ENCODE data around the gene PHACTR2. TPM values are rescaled to one million over a fixed set of nuclear protein-coding genes. Genes with fewer than 3 reads are reported as not detected.

The PHACTR2 gene
- total and polyA plus RNA-seq, 10 of the 15 experiments (the other 5 are each of a cell fraction or from before 2014, with no cell fraction given): 1.4 to 19.1 (median 5.3) TPM

- DNase-seq (ENCODE audit: low read depth, low spot score) (no peak), FAIRE-seq (no peak), ATAC-seq (no peak)
- Histone ChIP-seq H3K4me1 (ENCODE audit: control insufficient read depth, insufficient read depth, low read length) (peaks cover 6% of the 10 kb centered on the region; the same call in 1 of the 2 replicates), H3K9ac (ENCODE audit: control insufficient read depth, insufficient read depth, low read length) (no peak overlapping the region), H3K4me2 (ENCODE audit: control insufficient read depth, insufficient read depth) (no peak overlapping the region), H3K4me3 (no peak overlapping the region), H2AFZ (ENCODE audit: control insufficient read depth, low read depth, low read length) (no peak overlapping the region), H3K9me3 (replicated peaks; ENCODE audit: control insufficient read depth, insufficient read depth, low read length) (no peaks in the 10 kb centered on the region), H3K36me3 (ENCODE audit: control insufficient read depth in 2 of 2, insufficient read depth in 2 of 2, low read length in 1 of 2) (no peaks in the 10 kb centered on the region), H3K79me2 (ENCODE audit: control insufficient read depth, insufficient read depth, low read length) (no peaks in the 10 kb centered on the region), H4K20me1 (ENCODE audit: control insufficient read depth, insufficient read depth) (no peaks in the 10 kb centered on the region), H3K27ac (ENCODE audit: control insufficient read depth, insufficient read depth) (no peak overlapping the region), H3K27me3 (replicated peaks in 1 of 2; ENCODE audit: control insufficient read depth in 2 of 2, insufficient read depth in 2 of 2, low read length in 1 of 2) (no peaks in the 10 kb centered on the region; a peak in 1 of 4 replicates)
- POLR2A ChIA-PET: no interaction called here
- RAD21 ChIA-PET (ENCODE audit: unreplicated experiment): no interaction called here
- 27% methylated on average over 8 of the region's 8 CpGs for WGBS (ENCODE audit: insufficient coverage, insufficient replicate concordance, low lambda C conversion rate, missing lambda C conversion rate)
- CTCF ChIA-PET: interaction anchor here (1.0 kb wide), 1 partner anchor 239 kb away, joined by 3 read pairs; no protein-coding TSS in a partner anchor
- intact Hi-C loops (cut with micrococcal nuclease; ENCODE audit: unreplicated experiment) (no loop called here), in situ Hi-C loops (cut with MboI) (no loop called here)
- no peak for TF ChIP-seq NR2C2 (IDR thresholded peaks at IDR 0.05; ENCODE audit: borderline replicate concordance, control insufficient read depth, insufficient read length, low read depth)
- TF ChIP-seq PML (IDR thresholded peaks at IDR 0.05; ENCODE audit: low read length): no peak
- no peak for TF ChIP-seq TCF12 (IDR thresholded peaks at IDR 0.05; ENCODE audit: low read depth, low read length)
- no peak for TF ChIP-seq CBFB (IDR thresholded peaks at IDR 0.05; ENCODE audit: low read depth)
- TF ChIP-seq SUZ12 (IDR thresholded peaks at IDR 0.05; ENCODE audit: unreplicated experiment): no peak
- no peak for TF ChIP-seq HCFC1 (IDR thresholded peaks at IDR 0.05; ENCODE audit: low read length)
- no peak for TF ChIP-seq EGR1 (IDR thresholded peaks at IDR 0.05; ENCODE audit: borderline replicate concordance in 1 of 2, low read depth in 2 of 2, low read length in 2 of 2)
- TF ChIP-seq HDGF (IDR thresholded peaks at IDR 0.05): no peak
- no peak for TF ChIP-seq RB1 (IDR thresholded peaks at IDR 0.05; ENCODE audit: borderline replicate concordance)
- TF ChIP-seq SKIL (IDR thresholded peaks at IDR 0.05; ENCODE audit: low read depth, poor library complexity, severe bottlenecking): no peak
- no peak for TF ChIP-seq BMI1 (IDR thresholded peaks at IDR 0.05; ENCODE audit: borderline replicate concordance)
- TF ChIP-seq, protein P1, sequence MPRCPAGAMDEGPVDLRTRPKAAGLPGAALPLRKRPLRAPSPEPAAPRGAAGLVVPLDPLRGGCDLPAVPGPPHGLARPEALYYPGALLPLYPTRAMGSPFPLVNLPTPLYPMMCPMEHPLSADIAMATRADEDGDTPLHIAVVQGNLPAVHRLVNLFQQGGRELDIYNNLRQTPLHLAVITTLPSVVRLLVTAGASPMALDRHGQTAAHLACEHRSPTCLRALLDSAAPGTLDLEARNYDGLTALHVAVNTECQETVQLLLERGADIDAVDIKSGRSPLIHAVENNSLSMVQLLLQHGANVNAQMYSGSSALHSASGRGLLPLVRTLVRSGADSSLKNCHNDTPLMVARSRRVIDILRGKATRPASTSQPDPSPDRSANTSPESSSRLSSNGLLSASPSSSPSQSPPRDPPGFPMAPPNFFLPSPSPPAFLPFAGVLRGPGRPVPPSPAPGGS (IDR thresholded peaks at IDR 0.05; ENCODE audit: borderline replicate concordance, insufficient read depth, low read depth, low read length, poor library complexity, severe bottlenecking): no peak
- no TSS peak for BruUV-seq (replicated peaks)
- SMC1A ChIA-PET (ENCODE audit: uncharacterized antibody, unreplicated experiment): interaction anchor here (1.0 kb wide), 1 partner anchor 11 kb away, joined by 3 read pairs; no protein-coding TSS in a partner anchor
Observed at GRCh38 chr6:143700684-143701348, 23.1 kb downstream of the PHACTR2 start.
